ENCODE results near the gene PDE8A. TPM values are rescaled to one million over a fixed set of nuclear protein-coding genes. Genes with fewer than 3 reads are reported as not detected.

PDE8A gene
- total RNA-seq, 4 donors from 2014 or later, result 14.0 to 28.6 (median 22.2) TPM

DNA sequence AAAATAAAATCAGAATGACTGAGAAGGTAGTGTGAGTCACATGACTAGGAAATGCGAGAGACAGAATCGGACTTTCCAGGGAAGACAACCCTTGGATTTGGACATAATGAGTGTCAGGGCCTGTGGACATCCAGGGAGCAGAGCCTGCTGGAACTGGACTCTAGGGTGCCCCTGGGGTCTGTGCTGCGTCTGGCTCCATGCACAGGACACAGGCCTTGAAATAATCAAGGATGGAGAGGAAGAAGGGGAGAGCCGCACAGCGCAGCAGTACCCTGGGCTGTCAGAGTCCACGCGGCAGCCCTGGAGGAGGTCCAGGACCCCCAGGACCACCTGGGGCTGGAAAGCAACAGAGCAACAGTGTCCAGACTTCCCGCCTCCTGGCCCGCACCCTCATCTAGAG is 173.7 kb downstream of the PDE8A start:
- no peak for TF ChIP-seq POLR2A (IDR thresholded peaks at IDR 0.05)
- Histone ChIP-seq H3K27ac (no peak overlapping the region), H3K36me3 (no peaks in the 10 kb centered on the region), H3K4me3 (no peak overlapping the region), H3K4me1 (no peaks in the 10 kb centered on the region), H3K9me3 (no peaks in the 10 kb centered on the region), H3K27me3 (no peaks in the 10 kb centered on the region)
- 72 to 77% methylated on average over 6 to 8 of the region's 9 CpGs for WGBS, 2 donors
- intact Hi-C loops (cut with DNase I), result no loop called here
- no peak for DNase-seq

DNA sequence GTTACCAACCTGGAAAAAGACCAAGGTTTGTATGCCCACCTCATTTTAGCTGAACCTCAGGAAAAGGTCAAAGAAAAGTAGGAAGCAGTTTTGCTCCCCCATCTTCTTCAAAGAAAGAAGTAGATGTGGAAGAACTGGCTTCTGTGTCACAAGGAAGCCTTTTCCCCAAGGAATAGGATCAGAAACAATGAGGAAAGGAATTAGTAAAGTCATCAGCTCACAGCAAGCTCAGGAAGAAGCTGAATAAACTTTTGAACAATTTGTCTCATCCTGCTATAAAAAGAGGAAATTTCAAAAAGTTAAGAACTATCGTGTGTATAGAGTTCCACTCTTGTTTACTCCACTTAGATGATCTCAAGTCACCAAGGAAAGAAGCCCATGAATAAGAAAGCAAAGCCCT is 174.2 kb downstream of the PDE8A start:
- no peak for DNase-seq
- H3K4me3 ChIP-seq, result no peak overlapping the region
- H3K9me3 ChIP-seq, result no peaks in the 10 kb centered on the region
- WGBS, 2 donors, result 33 to 67% methylated on average over 1 of the region's 1 CpG
- no peaks in the 10 kb centered on the region for H3K4me1 ChIP-seq
- no peak overlapping the region for H3K27ac ChIP-seq
- intact Hi-C loops (cut with DNase I), result no loop called here
- no peaks in the 10 kb centered on the region for H3K27me3 ChIP-seq
- H3K36me3 ChIP-seq, result no peaks in the 10 kb centered on the region
- no peak for TF ChIP-seq POLR2A (IDR thresholded peaks at IDR 0.05)
- TF ChIP-seq, protein P1, sequence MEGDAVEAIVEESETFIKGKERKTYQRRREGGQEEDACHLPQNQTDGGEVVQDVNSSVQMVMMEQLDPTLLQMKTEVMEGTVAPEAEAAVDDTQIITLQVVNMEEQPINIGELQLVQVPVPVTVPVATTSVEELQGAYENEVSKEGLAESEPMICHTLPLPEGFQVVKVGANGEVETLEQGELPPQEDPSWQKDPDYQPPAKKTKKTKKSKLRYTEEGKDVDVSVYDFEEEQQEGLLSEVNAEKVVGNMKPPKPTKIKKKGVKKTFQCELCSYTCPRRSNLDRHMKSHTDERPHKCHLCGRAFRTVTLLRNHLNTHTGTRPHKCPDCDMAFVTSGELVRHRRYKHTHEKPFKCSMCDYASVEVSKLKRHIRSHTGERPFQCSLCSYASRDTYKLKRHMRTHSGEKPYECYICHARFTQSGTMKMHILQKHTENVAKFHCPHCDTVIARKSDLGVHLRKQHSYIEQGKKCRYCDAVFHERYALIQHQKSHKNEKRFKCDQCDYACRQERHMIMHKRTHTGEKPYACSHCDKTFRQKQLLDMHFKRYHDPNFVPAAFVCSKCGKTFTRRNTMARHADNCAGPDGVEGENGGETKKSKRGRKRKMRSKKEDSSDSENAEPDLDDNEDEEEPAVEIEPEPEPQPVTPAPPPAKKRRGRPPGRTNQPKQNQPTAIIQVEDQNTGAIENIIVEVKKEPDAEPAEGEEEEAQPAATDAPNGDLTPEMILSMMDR (IDR thresholded peaks at IDR 0.05), result no peak

DNA sequence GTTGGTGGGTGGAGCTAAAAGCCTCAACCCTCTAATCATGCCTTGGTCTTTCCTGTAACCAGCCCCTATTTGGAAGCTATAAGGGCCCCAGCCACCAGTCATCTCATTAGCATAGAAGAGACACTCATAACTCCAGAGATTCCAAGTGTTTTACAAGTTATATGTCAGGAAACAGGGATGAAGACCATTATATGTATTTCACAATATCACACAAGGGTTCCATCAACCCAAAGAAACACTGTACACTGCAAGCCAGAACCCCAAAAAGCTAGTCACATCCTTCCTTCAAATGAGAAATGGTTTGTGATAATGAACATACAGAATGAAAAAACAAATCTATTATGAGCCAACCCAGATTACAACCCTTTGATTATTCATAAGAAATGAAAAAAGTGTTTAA is 175.7 kb downstream of the PDE8A start:
- TF ChIP-seq POLR2A (IDR thresholded peaks at IDR 0.05), result no peak
- TF ChIP-seq, protein P1 (IDR thresholded peaks at IDR 0.05), result no peak
- no peaks in the 10 kb centered on the region for H3K36me3 ChIP-seq
- no peak for DNase-seq
- intact Hi-C loops (cut with DNase I), result no loop called here
- peaks cover 0 to under 1% (median 0%) of the 10 kb centered on the region in 3 donors for H3K9me3 ChIP-seq
- no peaks in the 10 kb centered on the region for H3K27me3 ChIP-seq
- H3K4me3 ChIP-seq, result no peak overlapping the region
- no peaks in the 10 kb centered on the region for H3K4me1 ChIP-seq
- H3K27ac ChIP-seq, result no peak overlapping the region

DNA sequence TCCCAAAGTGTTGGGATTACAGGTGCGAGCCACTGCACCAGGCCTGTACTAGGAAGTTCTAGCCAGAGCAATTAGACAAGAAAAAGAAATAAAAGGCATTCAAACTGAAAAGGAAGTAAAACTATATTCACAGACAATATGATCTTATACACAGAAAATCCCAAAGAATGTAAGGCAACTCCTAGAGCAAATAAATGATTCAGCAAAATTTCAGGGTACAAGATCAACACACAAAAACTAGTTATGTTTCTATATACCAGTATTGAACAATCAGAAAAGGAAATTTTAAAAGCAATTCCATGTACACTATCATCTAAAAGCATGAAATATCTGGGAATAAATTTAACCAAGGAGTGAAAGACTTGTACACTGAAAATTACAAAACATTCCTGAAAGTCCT is 180.6 kb downstream of the PDE8A start:
- 70 to 100% methylated on average over 1 of the region's 1 CpG for WGBS, 2 donors
- Histone ChIP-seq H3K36me3 (no peaks in the 10 kb centered on the region), H3K27ac (peak overlapping the region in 1 of 4 donors; percentile 27), H3K4me3 (no peak overlapping the region), H3K9me3 (peaks cover 0 to 17% (median 0%) of the 10 kb centered on the region in 3 donors), H3K27me3 (no peaks in the 10 kb centered on the region), H3K4me1 (peaks cover 0 to 8% (median 0%) of the 10 kb centered on the region in 3 donors)
- no peak for DNase-seq
- TF ChIP-seq POLR2A (IDR thresholded peaks at IDR 0.05), result no peak
- TF ChIP-seq, protein P1 (IDR thresholded peaks at IDR 0.05), result no peak
- intact Hi-C loops (cut with DNase I), result loop anchor here (10.0 kb wide), 1 partner anchor 197 kb away; no protein-coding TSS in a partner anchor

DNA sequence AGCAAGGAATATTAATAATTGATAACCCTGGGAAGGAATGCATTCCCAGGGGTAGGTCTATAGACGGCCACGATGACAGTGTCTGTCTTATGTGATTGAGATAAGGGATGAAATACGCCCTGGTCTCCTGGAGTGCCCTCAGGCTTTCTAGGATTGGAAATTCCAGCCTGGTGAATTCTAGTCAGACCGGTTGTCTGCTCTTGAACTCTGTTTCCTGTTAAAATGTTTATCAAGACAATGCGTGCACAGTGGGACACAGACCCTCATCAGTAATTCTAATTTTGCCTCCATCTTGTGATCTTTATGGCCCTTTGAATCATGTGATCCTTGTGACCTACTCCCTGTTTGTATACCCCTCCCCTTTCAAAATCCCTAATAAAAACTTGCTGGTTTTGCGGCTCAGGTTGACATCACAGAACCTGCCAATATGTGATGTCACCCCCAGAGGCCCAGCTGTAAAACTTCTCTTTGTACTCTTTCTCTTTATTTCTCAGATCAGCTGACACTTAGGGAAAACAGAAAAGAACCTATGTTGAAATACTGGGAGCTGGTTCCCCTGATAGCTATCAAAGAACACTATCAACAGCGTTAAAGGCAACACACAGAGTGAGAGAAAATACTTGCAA is 183.3 kb downstream of the PDE8A start:
- H3K36me3 ChIP-seq, result no peaks in the 10 kb centered on the region
- peaks cover 0 to 21% (median 3%) of the 10 kb centered on the region in 3 donors for H3K4me1 ChIP-seq
- DNase-seq, result no peak
- TF ChIP-seq POLR2A (IDR thresholded peaks at IDR 0.05), result no peak
- TF ChIP-seq, protein P1 (IDR thresholded peaks at IDR 0.05), result no peak
- H3K9me3 ChIP-seq, result peaks cover 0 to 17% (median 0%) of the 10 kb centered on the region in 3 donors
- H3K27me3 ChIP-seq, result peaks cover 0 to 18% (median 0%) of the 10 kb centered on the region in 4 donors
- 43 to 60% methylated on average over 7 of the region's 7 CpGs for WGBS, 2 donors
- H3K4me3 ChIP-seq, result no peak overlapping the region
- H3K27ac ChIP-seq, result no peak overlapping the region
- intact Hi-C loops (cut with DNase I), result loop anchor here (10.0 kb wide), 1 partner anchor 200 kb away; no protein-coding TSS in a partner anchor
